Upper lobe of right lung (tissue), 1 donor: ENCODE data around the gene MPND. TPM values are rescaled to one million over a fixed set of nuclear protein-coding genes. Genes with fewer than 3 reads are reported as not detected.

Experiments
- ATAC-seq: fragments of 200-7000 bp; cut with Tn5 transposase; one replicate; pipeline ENCODE4 v1.9.1; 2020; ENCODE audit warnings: mild to moderate bottlenecking, moderate library complexity
- DNase-seq: peaks from one replicate; pipeline ENCODE4 v3.0.0-alpha.2; 2020
- H3K27ac ChIP-seq: fragments of 200-600 bp; one replicate; pipeline ENCODE4 v1.8.0; 2022
- H3K27me3 ChIP-seq: fragments of 200-600 bp; one replicate; pipeline ENCODE4 v1.8.0; 2022; ENCODE audit warnings: mild to moderate bottlenecking
- H3K36me3 ChIP-seq: fragments of 200-600 bp; one replicate; pipeline ENCODE4 v1.8.0; 2022
- H3K4me1 ChIP-seq: fragments of 200-600 bp; one replicate; pipeline ENCODE4 v1.8.0; 2022
- H3K4me3 ChIP-seq: fragments of 200-600 bp; one replicate; pipeline ENCODE4 v1.8.0; 2022; ENCODE audit warnings: mild to moderate bottlenecking
- H3K9me3 ChIP-seq: fragments of 200-600 bp; one replicate; pipeline ENCODE4 v1.8.0; 2022
- CTCF ChIP-seq: fragments of 200-600 bp; IDR thresholded peaks from one replicate; pipeline ENCODE4 v1.8.0; 2022; ENCODE audit warnings: antibody characterized with exemption
- intact Hi-C: fragments of 100-400 bp; cut with DNase I; formaldehyde crosslinking; loops from one replicate; pipeline ENCODE4 v1.11.0; 2022
- total RNA-seq: library from RNA; stranded (reverse); fragmentation: NEBNext Ultra II Directional; extraction: Animal tissue kit (Norgen Biotek cat#: 25700); gene quantifications from one replicate; pipeline ENCODE4 v1.2.1, GENCODE V29; 2021
- donor health status: DM: no; HTN: yes; CAD: no; lungs with severe emphysema.

The MPND gene
- total RNA-seq, 1 donor from 2014 or later: 29.3 TPM

GRCh38 chr19:4323692-4324091 is 19.7 kb upstream of the MPND start:
- ATAC-seq: no peak
- Histone ChIP-seq H3K4me1 (no peaks in the 10 kb centered on the region), H3K36me3 (no peaks in the 10 kb centered on the region), H3K27me3 (no peaks in the 10 kb centered on the region), H3K4me3 (no peak overlapping the region), H3K27ac (no peak overlapping the region), H3K9me3 (no peaks in the 10 kb centered on the region)
- no peak for DNase-seq
- no peak for TF ChIP-seq CTCF
- intact Hi-C loops: no loop called here

GRCh38 chr19:4324228-4324627 is 19.1 kb upstream of the MPND start:
- no peaks in the 10 kb centered on the region for H3K36me3 ChIP-seq
- no peaks in the 10 kb centered on the region for H3K9me3 ChIP-seq
- no peaks in the 10 kb centered on the region for H3K4me1 ChIP-seq
- no peak for TF ChIP-seq CTCF
- DNase-seq (no peak), ATAC-seq (no peak)
- H3K4me3 ChIP-seq: no peak overlapping the region
- intact Hi-C loops: no loop called here
- no peak overlapping the region for H3K27ac ChIP-seq
- no peaks in the 10 kb centered on the region for H3K27me3 ChIP-seq

GRCh38 chr19:4326215-4326836 is 17.0 kb upstream of the MPND start:
- DNase-seq (no peak), ATAC-seq (no peak)
- no peaks in the 10 kb centered on the region for H3K9me3 ChIP-seq
- no peaks in the 10 kb centered on the region for H3K4me1 ChIP-seq
- intact Hi-C loops: no loop called here
- H3K27ac ChIP-seq: no peak overlapping the region
- no peak overlapping the region for H3K4me3 ChIP-seq
- no peak for TF ChIP-seq CTCF
- no peaks in the 10 kb centered on the region for H3K27me3 ChIP-seq
- H3K36me3 ChIP-seq: no peaks in the 10 kb centered on the region

- ATAC-seq: no peak
Observed at GRCh38 chr19:4326837-4327251, 16.5 kb upstream of the MPND start.

GRCh38 chr19:4327252-4327876 is 16.0 kb upstream of the MPND start:
- H3K27ac ChIP-seq: no peak overlapping the region
- no peaks in the 10 kb centered on the region for H3K9me3 ChIP-seq
- ATAC-seq (peak; percentile 55), DNase-seq (peak; percentile 84)
- H3K27me3 ChIP-seq: no peaks in the 10 kb centered on the region
- intact Hi-C loops: no loop called here
- no peak for TF ChIP-seq CTCF
- H3K36me3 ChIP-seq: no peaks in the 10 kb centered on the region
- no peaks in the 10 kb centered on the region for H3K4me1 ChIP-seq
- H3K4me3 ChIP-seq: peak overlapping the region; percentile 39

More at GRCh38 chr19:4326837-4327251, 16.5 kb upstream of the MPND start:
- H3K36me3 ChIP-seq: no peaks in the 10 kb centered on the region
- H3K27ac ChIP-seq: no peak overlapping the region
- H3K9me3 ChIP-seq: no peaks in the 10 kb centered on the region
- intact Hi-C loops: no loop called here
- H3K27me3 ChIP-seq: no peaks in the 10 kb centered on the region
- TF ChIP-seq CTCF: no peak
- H3K4me3 ChIP-seq: no peak overlapping the region
- no peaks in the 10 kb centered on the region for H3K4me1 ChIP-seq
- DNase-seq: no peak
